Fibroblast of skin of right quadriceps (primary cell): ENCODE results near the gene CHAT.
"Not testable (repeated sequence)": the region's sequence is repeated elsewhere in the genome, so short reads cannot be mapped to it uniquely, and the experiment has no call there.

Experiments
- DNase-seq: peaks from one replicate; pipeline ENCODE4 v3.0.0-alpha.2; 2013

Gene CHAT

DNA sequence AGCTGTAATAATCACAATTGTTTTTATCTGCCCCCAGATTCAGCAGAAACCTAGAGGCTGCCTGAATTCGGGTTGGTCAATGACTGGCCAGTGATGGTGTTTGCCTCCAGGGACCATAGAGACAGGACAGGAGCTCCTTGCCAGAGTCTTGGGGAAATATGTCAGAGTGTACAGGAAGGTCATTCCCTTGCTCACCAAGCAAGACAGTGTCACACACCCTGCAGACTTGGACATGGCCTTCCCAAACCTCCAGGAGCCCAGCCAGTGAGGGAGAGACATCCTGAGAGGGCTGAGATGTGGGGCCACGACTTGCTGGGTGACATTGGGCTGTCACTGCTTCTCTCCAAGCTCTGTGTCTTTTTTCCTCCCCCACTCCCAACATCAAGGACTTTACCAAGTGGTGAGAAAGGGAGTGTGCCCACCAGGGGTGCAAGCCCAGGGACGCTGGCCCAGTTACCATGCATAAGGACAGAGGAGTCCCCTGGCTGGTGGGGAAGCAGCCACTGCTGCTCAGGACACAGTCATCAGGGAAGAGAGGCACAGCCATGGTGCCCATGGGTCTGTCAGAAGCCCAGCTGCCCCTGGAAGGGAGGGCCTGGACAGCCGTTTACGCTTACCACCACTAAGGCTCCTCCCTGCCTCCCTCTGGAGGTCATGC lies 40.3 kb downstream of the CHAT start:
- no peak for DNase-seq

DNA sequence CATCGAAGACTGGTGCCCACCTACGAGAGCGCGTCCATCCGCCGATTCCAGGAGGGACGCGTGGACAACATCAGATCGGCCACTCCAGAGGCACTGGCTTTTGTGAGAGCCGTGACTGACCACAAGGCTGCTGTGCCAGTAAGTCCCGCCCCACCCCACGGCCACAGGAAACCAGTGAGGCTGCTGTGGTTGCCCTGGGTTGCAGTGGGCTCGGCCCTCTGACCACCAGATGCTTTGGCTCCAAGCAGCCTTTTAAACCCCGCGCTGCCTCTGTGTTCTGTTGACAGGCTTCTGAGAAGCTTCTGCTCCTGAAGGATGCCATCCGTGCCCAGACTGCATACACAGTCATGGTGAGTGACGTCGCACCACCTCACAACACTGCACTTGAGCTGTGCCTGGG lies 41.3 kb downstream of the CHAT start:
- no peak for DNase-seq

DNA sequence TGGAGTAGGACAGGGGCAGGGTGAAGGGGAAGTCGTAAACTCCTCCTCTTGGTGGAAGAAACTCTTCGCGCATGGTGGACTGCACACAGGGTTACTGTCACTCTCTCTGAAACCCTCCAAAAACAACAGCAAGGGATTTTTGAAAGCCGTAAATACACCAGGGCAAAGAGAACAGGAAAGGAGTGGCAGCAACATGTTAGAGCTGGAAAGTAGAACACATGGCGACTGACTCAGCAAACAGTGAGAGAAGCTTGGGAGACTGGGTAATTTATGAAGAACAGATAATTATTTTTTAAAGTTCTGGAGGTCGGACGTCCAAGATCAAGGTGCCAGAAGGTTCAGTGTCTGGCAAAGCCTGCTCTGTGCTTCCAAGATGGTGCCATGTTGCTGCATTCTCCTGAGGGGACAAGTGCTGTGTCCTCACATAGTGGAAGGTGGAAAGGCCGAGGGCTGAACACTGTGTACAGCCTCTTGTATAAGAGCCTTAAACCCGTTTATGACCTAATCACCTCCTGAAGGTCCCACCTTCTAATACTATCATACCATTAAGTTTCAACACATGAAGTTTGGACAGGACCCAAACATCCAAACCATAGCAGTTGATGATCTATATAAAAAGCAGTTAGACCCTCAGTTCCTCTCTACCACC lies 43.1 kb downstream of the CHAT start:
- DNase-seq, result no peak

GRCh38 chr10:49657606-49658005 lies 43.8 kb downstream of the CHAT start:
- no peak for DNase-seq

- DNase-seq, result no peak
Measured at GRCh38 chr10:49661140-49661856, 47.5 kb downstream of the CHAT start.

GRCh38 chr10:49662169-49662830 lies 48.5 kb downstream of the CHAT start:
- no peak for DNase-seq

GRCh38 chr10:49663596-49663995 lies 49.8 kb downstream of the CHAT start:
- DNase-seq, result no peak

GRCh38 chr10:49664006-49664841 lies 50.4 kb downstream of the CHAT start:
- DNase-seq, result no peak

- no peak for DNase-seq
Measured at GRCh38 chr10:49664842-49665355, 51.1 kb downstream of the CHAT start.

DNA sequence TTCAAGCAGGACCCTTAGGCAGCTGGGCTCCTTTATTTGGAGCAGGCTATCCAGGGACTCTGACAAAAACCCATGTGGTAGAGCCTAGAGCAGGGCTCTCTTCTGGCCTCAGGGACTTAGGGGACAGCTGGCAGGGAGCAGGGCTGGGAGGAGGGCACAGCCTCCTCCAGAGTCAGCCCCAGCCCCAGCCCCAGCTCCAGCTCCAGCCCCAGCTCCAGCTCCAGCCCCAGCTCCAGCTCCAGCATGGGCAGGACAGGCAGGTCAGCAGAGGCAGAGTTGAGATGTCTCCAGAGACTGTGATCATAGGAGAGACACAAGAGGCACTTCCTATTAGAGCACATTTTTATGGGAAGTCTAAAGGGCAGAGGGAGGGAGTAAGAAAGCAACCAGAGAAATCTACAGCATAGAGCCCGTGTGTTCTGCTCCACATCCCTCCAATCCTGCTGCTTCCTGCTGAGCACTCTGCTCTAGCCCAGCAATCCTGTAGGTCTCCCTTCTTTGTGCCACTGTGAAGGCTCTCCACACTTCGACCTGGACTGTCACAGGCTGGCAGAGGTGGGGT lies 52.3 kb downstream of the CHAT start:
- DNase-seq, result no peak

GRCh38 chr10:49666685-49667084 lies 52.8 kb downstream of the CHAT start:
- DNase-seq, result no peak

DNA sequence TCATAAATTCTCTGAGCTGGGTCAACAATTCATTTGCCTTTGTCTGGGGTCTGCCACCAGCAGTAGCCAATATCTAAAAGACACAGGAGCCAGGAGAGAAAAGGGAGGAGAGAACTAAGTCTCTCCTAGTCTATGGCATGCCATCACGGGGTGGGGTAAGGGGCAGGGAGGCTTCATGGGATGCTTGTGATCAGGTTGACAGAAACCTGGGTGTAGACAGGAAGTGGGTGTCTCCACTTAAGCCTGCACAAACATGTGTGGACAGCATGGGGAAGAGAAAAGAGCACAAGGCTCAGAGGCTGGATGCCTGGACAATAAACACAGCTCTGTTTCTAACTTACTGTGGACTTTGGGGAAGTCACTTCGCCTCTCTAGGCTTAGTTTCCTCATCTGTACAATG lies 54.2 kb downstream of the CHAT start:
- DNase-seq, result no peak

- DNase-seq, result no peak
Measured at GRCh38 chr10:49668684-49669083, 54.8 kb downstream of the CHAT start.

- DNase-seq, result no peak
Measured at GRCh38 chr10:49678827-49679479, 65.1 kb downstream of the CHAT start.

DNA sequence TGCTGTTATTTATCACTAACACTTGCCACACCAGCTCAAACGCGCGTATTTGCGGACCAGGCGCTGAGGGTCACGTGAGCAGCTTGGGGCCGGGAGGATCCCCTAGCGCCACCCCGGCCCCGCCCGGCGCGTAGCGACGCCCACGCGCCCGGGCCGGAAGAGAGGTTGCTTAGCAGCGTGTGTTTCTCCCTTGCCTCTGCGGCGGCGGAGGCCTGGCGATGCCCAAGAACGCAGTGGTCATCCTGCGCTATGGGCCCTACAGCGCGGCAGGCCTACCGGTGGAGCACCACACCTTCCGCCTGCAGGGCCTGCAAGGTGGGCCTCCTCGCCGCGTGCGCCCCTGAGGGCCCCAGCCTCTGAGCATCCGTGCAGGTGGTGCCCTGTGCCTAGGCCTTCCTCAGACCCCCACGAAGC lies 65.7 kb downstream of the CHAT start, which contains the start of gene C10orf53:
C10orf53 (plus strand) TSS at position 172 of the 414 bp plus-strand sequence; CDS start at position 219, 47 bp downstream.
- peak; percentile 30 for DNase-seq

- DNase-seq, result not testable (repeated sequence)
Measured at GRCh38 chr10:49682449-49682848, 68.6 kb downstream of the CHAT start.

DNA sequence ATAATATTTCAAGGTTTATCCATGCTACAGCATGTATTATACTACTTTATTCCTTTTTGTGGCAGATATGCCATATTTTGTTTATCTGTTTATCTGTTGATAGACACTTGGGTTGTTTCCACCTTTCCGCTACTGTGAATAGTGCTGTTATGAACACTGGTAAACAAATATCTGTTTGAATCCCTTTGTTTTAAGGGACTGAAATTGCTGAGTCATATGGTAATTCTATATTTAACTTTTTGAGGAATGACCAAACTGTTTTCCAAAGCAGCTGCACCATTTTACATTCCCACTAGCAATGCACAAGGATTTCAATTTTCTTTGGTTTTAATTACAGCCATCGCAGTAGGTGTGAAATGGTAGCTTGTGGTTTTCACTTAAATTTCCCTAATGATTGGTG lies 69.0 kb downstream of the CHAT start:
- DNase-seq, result no peak

DNA sequence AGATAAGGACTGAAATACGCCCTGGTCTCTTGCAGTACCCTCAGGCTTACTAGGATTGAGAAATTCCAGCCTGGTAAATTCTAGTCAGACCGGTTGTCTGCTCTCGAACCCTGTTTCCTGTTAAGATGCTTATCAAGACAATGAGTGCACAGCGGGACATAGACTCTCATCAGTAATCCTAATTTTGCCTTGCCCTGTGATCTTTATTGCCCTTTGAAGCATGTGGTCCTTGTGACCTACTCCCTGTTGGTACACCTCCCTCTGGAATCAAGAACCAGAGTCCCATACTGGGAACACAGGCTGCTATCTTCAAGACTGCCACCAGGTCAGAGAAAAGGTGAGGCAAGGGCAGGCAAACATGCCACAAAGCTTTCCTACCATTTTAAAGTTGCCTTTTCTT lies 72.8 kb downstream of the CHAT start:
- no peak for DNase-seq

GRCh38 chr10:49688261-49688846 lies 74.5 kb downstream of the CHAT start:
- no peak for DNase-seq

GRCh38 chr10:49688920-49689319 lies 75.1 kb downstream of the CHAT start:
- no peak for DNase-seq
